ENCODE data around the gene OR8K5. TPM values are rescaled to one million over a fixed set of nuclear protein-coding genes. Genes with fewer than 3 reads are reported as not detected.
"Not testable (repeated sequence)": the region's sequence is repeated elsewhere in the genome, so short reads cannot be mapped to it uniquely, and the experiment has no call there.

OR8K5 gene
- not detected in 2 replicates for total RNA-seq
- not detected for polyA plus RNA-seq (2012)

GRCh38 chr11:56160217-56160616 is at the start of gene OR8K5:
TSS of gene OR8K5 (minus strand) at chr11:56160317. CDS start at chr11:56160317, 0 bp downstream.
- DNase-seq (ENCODE audit: low read depth), result no peak

GRCh38 chr11:56207790-56208189 is 47.7 kb upstream of the OR8K5 start:
- DNase-seq (ENCODE audit: low read depth), result no peak

- no peak for DNase-seq (ENCODE audit: low read depth)
Measured at GRCh38 chr11:56197367-56197766, 37.2 kb upstream of the OR8K5 start.

- DNase-seq (ENCODE audit: low read depth), result no peak
Measured at GRCh38 chr11:56196705-56197104, 36.6 kb upstream of the OR8K5 start.

- DNase-seq (ENCODE audit: low read depth), result no peak
Measured at GRCh38 chr11:56188602-56189001, 28.5 kb upstream of the OR8K5 start.

GRCh38 chr11:56183459-56183858 is 23.3 kb upstream of the OR8K5 start:
- DNase-seq (ENCODE audit: low read depth), result no peak

GRCh38 chr11:56176318-56176717 is 16.2 kb upstream of the OR8K5 start, which contains the start of gene OR5J2:
TSS of gene OR5J2 (plus strand) at chr11:56176618. CDS start at chr11:56176618, 0 bp downstream.
- DNase-seq (ENCODE audit: low read depth), result no peak

GRCh38 chr11:56172256-56172830 is 12.2 kb upstream of the OR8K5 start:
- DNase-seq (ENCODE audit: low read depth), result no peak

GRCh38 chr11:56163804-56164203 is 3.7 kb upstream of the OR8K5 start:
- no peak for DNase-seq (ENCODE audit: low read depth)

GRCh38 chr11:56152333-56152732 is 7.8 kb downstream of the OR8K5 start:
- DNase-seq (ENCODE audit: low read depth), result no peak

- DNase-seq (ENCODE audit: low read depth), result no peak
Measured at GRCh38 chr11:56151376-56151775, 8.7 kb downstream of the OR8K5 start.

- DNase-seq (ENCODE audit: low read depth), result not testable (repeated sequence)
Measured at GRCh38 chr11:56143681-56144080, 16.4 kb downstream of the OR8K5 start.

GRCh38 chr11:56140151-56140661 is 19.9 kb downstream of the OR8K5 start, which contains the start of gene OR8J3:
TSS of gene OR8J3 (minus strand) at chr11:56140201. CDS start at chr11:56137718, 2,483 bp downstream.
- no peak for DNase-seq (ENCODE audit: low read depth)

- DNase-seq (ENCODE audit: low read depth), result no peak
Measured at GRCh38 chr11:56122073-56122472, 38.0 kb downstream of the OR8K5 start, which contains the start of gene OR8H3. TSS of gene OR8H3 (plus strand) at chr11:56122373. CDS start at chr11:56122373, 0 bp downstream.

Other genes with a start within 250 kb of the OR8K5 start
- not detected in 2 replicates for gene OR5W2, start 245.7 kb downstream of the OR8K5 start, total RNA-seq
- gene OR5I1, start 223.9 kb downstream of the OR8K5 start, total RNA-seq, result not detected in 2 replicates
- gene OR10AG1, start 190.4 kb downstream of the OR8K5 start, total RNA-seq, result not detected in 2 replicates
- gene OR5F1, start 165.7 kb downstream of the OR8K5 start, total RNA-seq, result not detected in 2 replicates
- not detected in 2 replicates for gene OR5AS1, start 132.7 kb downstream of the OR8K5 start, total RNA-seq
- not detected in 2 replicates for gene OR8I2, start 67.0 kb downstream of the OR8K5 start, total RNA-seq
- not detected in 2 replicates for gene OR8H2, start 56.6 kb downstream of the OR8K5 start, total RNA-seq
- not detected in 2 replicates for gene OR8H3, start 37.9 kb downstream of the OR8K5 start, total RNA-seq
- gene OR8J3, start 20.1 kb downstream of the OR8K5 start, total RNA-seq, result not detected in 2 replicates
- not detected in 2 replicates for gene OR5J2, start 16.3 kb upstream of the OR8K5 start, total RNA-seq
- gene OR5T2, start 73.9 kb upstream of the OR8K5 start, total RNA-seq, result not detected in 2 replicates
- not detected in 2 replicates for gene OR5T3, start 91.9 kb upstream of the OR8K5 start, total RNA-seq
- not detected in 2 replicates for gene OR5T1, start 113.8 kb upstream of the OR8K5 start, total RNA-seq
- gene OR8H1, start 131.9 kb upstream of the OR8K5 start, total RNA-seq, result not detected in 2 replicates
- not detected in 2 replicates for gene OR8K3, start 154.8 kb upstream of the OR8K5 start, total RNA-seq
- not detected in 2 replicates for gene OR8K1, start 185.7 kb upstream of the OR8K5 start, total RNA-seq
- not detected in 2 replicates for gene OR8J1, start 194.0 kb upstream of the OR8K5 start, total RNA-seq
- not detected in 2 replicates for gene OR8U1, start 215.3 kb upstream of the OR8K5 start, total RNA-seq

Data from myocyte (in vitro differentiated cells).